Hepatocyte (in vitro differentiated cells): ENCODE results near the gene ANKRD16.
"Not testable (repeated sequence)": the region's sequence is repeated elsewhere in the genome, so short reads cannot be mapped to it uniquely, and the experiment has no call there.

Experiments
- EZH2 ChIP-seq: fragments of 200-600 bp; sonication (generic); IDR thresholded peaks from 2 replicates; pipeline ENCODE4 v1.6.1; 2016; ENCODE audit warnings: antibody characterized with exemption, mild to moderate bottlenecking, borderline replicate concordance
- TF ChIP-seq, protein P1 (sequence below): fragments of 200-600 bp; sonication (generic); IDR thresholded peaks from 2 replicates; pipeline ENCODE4 v1.5.1; 2016; ENCODE audit warnings: antibody characterized with exemption, mild to moderate bottlenecking; ENCODE audit not compliant: poor library complexity

DNA sequence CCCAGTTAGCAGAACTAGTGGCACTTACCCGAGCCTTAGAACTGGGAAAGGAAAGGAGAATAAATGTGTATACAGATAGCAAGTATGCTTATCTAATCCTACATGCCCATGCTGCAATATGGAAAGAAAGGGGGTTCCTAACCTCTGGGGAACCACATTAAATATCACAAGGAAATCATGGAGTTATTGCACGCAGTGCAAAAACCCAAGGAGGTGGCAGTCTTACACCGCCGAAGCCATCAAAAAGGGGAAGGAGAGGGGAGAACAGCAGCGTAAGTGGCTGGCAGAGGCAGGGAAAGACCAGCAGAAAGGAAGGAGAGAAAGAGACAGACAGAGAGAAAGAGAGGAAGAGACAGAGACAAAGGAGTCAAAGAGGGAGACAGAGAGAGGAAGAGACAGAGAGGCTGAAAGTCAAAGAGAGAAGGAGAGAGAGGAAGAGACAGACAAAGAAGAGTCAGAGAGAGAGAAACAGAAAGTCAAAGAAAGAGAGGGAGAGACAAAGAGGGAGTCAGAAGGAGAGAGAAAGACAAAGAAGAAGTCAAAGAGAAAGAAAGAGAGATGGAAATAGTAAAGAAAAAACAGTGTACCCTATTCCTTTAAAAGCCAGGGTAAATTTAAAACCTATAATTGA is 23.1 kb downstream of the ANKRD16 start:
- TF ChIP-seq, protein P1, sequence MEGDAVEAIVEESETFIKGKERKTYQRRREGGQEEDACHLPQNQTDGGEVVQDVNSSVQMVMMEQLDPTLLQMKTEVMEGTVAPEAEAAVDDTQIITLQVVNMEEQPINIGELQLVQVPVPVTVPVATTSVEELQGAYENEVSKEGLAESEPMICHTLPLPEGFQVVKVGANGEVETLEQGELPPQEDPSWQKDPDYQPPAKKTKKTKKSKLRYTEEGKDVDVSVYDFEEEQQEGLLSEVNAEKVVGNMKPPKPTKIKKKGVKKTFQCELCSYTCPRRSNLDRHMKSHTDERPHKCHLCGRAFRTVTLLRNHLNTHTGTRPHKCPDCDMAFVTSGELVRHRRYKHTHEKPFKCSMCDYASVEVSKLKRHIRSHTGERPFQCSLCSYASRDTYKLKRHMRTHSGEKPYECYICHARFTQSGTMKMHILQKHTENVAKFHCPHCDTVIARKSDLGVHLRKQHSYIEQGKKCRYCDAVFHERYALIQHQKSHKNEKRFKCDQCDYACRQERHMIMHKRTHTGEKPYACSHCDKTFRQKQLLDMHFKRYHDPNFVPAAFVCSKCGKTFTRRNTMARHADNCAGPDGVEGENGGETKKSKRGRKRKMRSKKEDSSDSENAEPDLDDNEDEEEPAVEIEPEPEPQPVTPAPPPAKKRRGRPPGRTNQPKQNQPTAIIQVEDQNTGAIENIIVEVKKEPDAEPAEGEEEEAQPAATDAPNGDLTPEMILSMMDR: not testable (repeated sequence)
- not testable (repeated sequence) for TF ChIP-seq EZH2
